Left ventricle myocardium inferior (tissue), 1 donor: ENCODE data around the gene LRRC45. TPM values are rescaled to one million over a fixed set of nuclear protein-coding genes. Genes with fewer than 3 reads are reported as not detected.

Experiments used
- DNase-seq: peaks from one replicate; pipeline ENCODE4 v3.0.0-alpha.2; 2020
- H3K27ac ChIP-seq: fragments of 200-600 bp; replicated peaks from 2 replicates; pipeline ENCODE4 v1.8.0; 2021
- H3K27me3 ChIP-seq: fragments of 200-600 bp; 2 replicates; pipeline ENCODE4 v1.8.0; 2021; ENCODE audit warnings: low read depth
- H3K36me3 ChIP-seq: fragments of 200-600 bp; 2 replicates; pipeline ENCODE4 v1.8.0; 2021
- H3K4me1 ChIP-seq: fragments of 200-600 bp; 2 replicates; pipeline ENCODE4 v1.8.0; 2021
- H3K4me3 ChIP-seq: fragments of 200-600 bp; 2 replicates; pipeline ENCODE4 v1.8.0; 2021; ENCODE audit warnings: mild to moderate bottlenecking, moderate library complexity
- H3K9me3 ChIP-seq: fragments of 200-600 bp; replicated peaks from 2 replicates; pipeline ENCODE4 v1.8.0; 2021
- intact Hi-C: fragments of 100-400 bp; cut with micrococcal nuclease; formaldehyde crosslinking; loops from one replicate; pipeline ENCODE4 v1.11.0; 2022
- total RNA-seq: library from RNA; stranded (reverse); fragmentation: NEBNext Ultra II Directional; extraction: Animal tissue kit (Norgen Biotek cat#: 25700); gene quantifications from one replicate; pipeline ENCODE4 v1.2.1, GENCODE V29; 2021
- TF ChIP-seq, protein P1 (sequence below): fragments of 200-600 bp; IDR thresholded peaks from 2 replicates; pipeline ENCODE4 v1.8.0; 2021; ENCODE audit warnings: antibody characterized with exemption, mild to moderate bottlenecking, borderline replicate concordance
- donor health status: DM: no; HTN: yes; CAD: no; lungs with severe emphysema.

The LRRC45 gene
- total RNA-seq, 1 donor from 2014 or later = 4.3 TPM

DNA sequence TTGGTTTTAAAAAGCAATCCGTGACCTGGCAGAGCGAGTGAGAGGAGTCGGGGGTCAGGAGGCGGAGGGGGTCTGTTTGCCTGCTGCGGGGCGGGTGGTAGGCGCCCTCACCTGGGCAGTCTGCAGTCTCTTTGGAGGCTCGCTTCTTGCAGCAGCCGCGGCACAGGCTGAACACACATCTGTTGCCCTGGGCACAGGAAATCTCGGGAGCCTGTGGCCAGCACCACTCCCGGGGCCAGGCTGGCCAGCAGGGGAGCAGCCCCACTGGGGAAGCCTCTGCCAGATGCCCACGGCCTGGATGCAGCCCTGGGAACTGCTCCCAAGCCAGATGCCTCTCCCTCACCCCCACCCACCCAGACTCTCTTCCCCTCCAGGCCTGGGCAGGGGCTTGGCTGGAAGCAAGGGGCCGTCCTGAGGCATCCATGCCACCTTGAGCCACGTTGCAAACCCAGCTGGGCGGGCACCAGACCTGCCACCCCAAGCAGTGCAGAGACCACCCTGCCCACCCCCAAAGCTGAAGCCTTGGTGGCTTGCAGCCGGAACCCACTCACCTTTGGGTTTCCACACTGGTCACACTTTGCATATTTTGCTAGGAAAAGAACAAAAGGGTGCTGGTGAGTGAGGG, 35.2 kb downstream of the LRRC45 start:
- TF ChIP-seq, protein P1, sequence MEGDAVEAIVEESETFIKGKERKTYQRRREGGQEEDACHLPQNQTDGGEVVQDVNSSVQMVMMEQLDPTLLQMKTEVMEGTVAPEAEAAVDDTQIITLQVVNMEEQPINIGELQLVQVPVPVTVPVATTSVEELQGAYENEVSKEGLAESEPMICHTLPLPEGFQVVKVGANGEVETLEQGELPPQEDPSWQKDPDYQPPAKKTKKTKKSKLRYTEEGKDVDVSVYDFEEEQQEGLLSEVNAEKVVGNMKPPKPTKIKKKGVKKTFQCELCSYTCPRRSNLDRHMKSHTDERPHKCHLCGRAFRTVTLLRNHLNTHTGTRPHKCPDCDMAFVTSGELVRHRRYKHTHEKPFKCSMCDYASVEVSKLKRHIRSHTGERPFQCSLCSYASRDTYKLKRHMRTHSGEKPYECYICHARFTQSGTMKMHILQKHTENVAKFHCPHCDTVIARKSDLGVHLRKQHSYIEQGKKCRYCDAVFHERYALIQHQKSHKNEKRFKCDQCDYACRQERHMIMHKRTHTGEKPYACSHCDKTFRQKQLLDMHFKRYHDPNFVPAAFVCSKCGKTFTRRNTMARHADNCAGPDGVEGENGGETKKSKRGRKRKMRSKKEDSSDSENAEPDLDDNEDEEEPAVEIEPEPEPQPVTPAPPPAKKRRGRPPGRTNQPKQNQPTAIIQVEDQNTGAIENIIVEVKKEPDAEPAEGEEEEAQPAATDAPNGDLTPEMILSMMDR = no peak
- no peak for DNase-seq

DNA sequence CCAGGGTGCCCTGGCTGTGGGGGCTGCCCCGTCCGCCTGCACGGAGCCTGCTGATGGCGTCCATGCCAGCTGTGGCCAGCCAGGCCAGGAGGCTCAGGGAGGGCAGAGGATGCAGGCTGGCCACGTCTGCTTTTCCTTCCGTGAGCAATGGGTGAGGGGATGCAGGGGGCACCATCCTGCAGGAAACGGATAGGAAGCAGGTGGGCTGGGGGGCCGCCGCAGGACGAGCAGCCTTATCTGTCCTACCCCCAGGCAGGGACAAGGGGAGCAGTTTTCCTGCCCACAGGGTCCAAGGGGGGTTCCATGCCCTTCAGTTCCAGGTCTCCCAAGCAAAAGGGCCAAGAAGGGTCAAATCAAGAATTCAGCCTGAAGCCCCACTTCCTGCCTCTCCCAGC, 35.7 kb downstream of the LRRC45 start:
- H3K4me3 ChIP-seq = no peak overlapping the region
- TF ChIP-seq, protein P1 = no peak
- peaks cover 7% of the 10 kb centered on the region for H3K4me1 ChIP-seq
- H3K36me3 ChIP-seq = peaks cover 95% of the 10 kb centered on the region
- H3K9me3 ChIP-seq = no peaks in the 10 kb centered on the region
- intact Hi-C loops = no loop called here
- no peak for DNase-seq
- no peak overlapping the region for H3K27ac ChIP-seq
- no peaks in the 10 kb centered on the region for H3K27me3 ChIP-seq

More for the DNA sequence above, 35.2 kb downstream of the LRRC45 start:
- no peaks in the 10 kb centered on the region for H3K9me3 ChIP-seq
- H3K27ac ChIP-seq = no peak overlapping the region
- intact Hi-C loops = no loop called here
- no peaks in the 10 kb centered on the region for H3K27me3 ChIP-seq
- no peak overlapping the region for H3K4me3 ChIP-seq
- peaks cover 9% of the 10 kb centered on the region for H3K4me1 ChIP-seq
- peaks cover 97% of the 10 kb centered on the region for H3K36me3 ChIP-seq

DNA sequence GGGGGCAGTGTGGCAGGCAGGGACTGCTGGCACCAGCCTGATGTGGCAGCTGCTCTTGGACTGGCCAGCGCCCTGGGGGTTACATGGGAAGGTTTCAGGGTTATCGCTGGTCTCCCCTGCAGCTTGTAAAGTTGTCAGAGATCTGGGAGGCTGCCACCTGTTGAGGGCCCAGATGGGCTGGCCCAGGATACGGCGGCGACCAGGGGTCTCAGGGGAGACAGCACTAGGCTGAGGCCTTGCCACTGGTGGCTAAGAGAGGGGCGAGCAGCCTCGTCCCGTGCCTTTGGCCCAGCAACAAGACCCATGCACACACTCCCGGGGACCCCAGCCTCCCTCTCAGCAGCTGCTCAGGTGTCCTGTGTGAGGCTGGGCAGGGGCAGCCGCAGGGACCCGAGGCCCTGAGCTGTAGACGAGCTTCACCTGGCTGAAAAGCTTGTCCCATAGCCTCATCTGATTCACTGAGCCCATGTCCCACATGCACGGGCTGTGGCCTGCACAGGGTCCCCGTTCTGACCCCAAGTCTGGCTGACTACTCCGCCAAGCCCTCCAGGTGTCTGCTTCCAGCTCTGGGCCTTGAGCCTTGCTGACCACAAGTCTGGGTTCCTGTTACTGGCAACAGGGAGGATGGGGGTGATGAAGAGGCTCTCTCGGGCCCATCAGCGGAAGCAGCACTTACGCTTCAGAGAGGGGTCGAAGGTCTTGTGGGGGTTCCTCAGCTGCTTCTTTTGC, 36.3 kb downstream of the LRRC45 start:
- no peaks in the 10 kb centered on the region for H3K27me3 ChIP-seq
- H3K4me3 ChIP-seq = no peak overlapping the region
- peaks cover 8% of the 10 kb centered on the region for H3K4me1 ChIP-seq
- intact Hi-C loops = no loop called here
- TF ChIP-seq, protein P1 = no peak
- H3K36me3 ChIP-seq = peaks cover 90% of the 10 kb centered on the region
- DNase-seq = no peak
- no peak overlapping the region for H3K27ac ChIP-seq
- no peaks in the 10 kb centered on the region for H3K9me3 ChIP-seq

DNA sequence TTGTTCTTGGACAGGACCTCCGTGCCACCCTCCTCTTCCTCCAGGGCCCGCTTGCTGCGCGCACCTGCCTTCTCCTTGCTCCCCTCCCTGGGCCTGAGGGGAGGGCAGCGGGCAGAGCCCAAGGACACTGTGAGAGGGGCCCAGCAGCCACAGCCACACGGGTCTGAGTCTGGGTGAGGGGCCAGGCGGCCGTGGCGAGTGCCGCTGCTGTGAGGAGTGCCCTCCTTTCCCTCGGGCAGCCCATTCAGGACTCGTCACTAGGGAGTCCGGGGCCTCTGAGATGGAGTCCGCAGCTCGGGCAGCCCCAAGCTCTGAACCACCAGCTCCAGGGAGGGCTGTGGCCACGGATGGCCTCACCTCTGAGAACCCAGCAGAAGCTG, 36.9 kb downstream of the LRRC45 start:
- no peak for DNase-seq
- no peaks in the 10 kb centered on the region for H3K9me3 ChIP-seq
- peaks cover 14% of the 10 kb centered on the region for H3K4me1 ChIP-seq
- no peaks in the 10 kb centered on the region for H3K27me3 ChIP-seq
- intact Hi-C loops = no loop called here
- H3K4me3 ChIP-seq = no peak overlapping the region
- no peak overlapping the region for H3K27ac ChIP-seq
- TF ChIP-seq, protein P1 = no peak
- peaks cover 84% of the 10 kb centered on the region for H3K36me3 ChIP-seq

DNA sequence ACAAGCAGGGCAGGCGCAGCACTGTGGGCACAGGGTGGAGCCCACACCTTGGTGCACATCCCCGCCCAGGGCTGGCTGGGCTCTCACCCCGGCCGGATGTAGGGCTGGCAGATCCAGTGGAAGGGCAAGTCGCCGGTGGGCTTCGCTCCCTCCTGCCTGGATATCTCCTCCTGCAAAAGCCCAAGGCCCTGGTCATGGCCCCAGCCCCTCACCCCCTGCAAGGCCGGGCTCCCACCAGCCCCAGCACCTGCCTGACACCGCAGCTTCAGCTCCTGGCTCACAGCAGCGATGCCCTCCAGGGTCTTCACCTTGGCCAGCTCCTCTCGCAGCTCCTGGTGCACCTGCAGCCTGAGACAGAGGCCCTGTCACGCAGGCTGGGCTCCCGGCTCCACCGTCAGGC, 37.5 kb downstream of the LRRC45 start:
- Histone ChIP-seq H3K9me3 (no peaks in the 10 kb centered on the region), H3K27me3 (no peaks in the 10 kb centered on the region), H3K27ac (no peak overlapping the region), H3K36me3 (peaks cover 78% of the 10 kb centered on the region), H3K4me3 (no peak overlapping the region), H3K4me1 (peaks cover 18% of the 10 kb centered on the region)
- intact Hi-C loops = no loop called here
- no peak for DNase-seq
- TF ChIP-seq, protein P1 = no peak
